NCI-H1105 (cell line): ENCODE data around the gene CDH13.

Experiments
- DNase-seq: peaks from one replicate; lab custom pipeline; 2025; lab: John Stamatoyannopoulos, UW

Gene CDH13

GRCh38 chr16:83356266-83356665, 729.5 kb downstream of the CDH13 start:
- peak; percentile 52 for DNase-seq

DNA sequence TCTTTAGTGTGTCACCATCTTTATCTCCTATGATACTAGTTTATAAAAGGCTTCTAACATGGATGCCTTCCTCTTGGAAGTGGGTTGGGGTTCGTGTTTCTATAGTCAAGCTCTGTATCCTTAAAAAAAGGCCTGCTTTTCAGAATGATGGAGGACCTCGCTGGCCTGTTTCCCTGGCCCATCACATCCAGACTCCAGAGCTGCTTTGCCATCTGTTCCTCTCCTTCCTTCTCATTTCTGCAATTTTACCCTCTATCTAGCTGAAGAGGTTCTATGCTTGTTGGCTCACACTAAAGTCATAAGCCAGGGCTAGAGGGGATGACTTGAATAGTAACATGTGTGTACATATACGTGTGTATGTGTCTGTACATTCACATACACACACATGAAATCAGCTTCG, 730.2 kb downstream of the CDH13 start:
- DNase-seq: no peak

DNA sequence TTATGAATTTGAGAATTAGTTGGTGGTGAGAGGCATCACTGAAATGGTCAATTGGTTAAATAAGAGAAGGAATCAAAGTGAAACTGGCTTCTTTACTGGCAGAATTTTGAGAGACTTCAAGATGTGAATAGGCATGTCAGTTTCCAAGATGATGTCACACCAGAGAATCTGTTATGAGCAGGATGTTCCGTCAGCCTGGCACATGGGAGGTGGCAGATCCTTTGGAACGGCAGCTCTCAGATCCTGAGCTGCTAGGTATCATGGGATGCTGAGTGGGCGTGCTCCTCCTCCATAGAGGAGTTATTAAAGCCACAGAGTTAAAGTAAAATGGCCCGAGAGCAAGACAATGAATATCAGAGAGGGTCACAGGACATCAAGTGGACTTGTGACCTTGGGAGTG, 736.8 kb downstream of the CDH13 start:
- no peak for DNase-seq

DNA sequence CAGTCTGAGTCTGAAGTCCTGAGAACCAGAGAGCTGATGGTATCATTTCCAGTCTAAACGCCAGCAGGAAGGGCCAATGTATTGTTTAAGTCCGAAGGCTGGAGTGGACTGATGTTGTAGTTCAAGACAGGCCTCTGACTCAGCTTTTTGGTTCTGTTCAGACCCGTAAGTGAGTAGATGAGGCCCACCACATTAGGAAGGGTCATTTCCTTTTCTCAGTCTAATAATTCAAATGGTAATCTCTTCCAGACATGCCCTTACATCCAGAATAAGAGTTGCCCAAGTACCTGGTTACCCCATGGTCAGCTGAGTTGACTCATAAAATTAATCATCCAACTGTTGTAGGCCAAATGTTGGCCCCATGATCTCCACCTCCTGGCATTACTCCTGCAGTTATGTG, 738.4 kb downstream of the CDH13 start:
- no peak for DNase-seq

GRCh38 chr16:83366228-83366627, 739.5 kb downstream of the CDH13 start:
- no peak for DNase-seq

DNA sequence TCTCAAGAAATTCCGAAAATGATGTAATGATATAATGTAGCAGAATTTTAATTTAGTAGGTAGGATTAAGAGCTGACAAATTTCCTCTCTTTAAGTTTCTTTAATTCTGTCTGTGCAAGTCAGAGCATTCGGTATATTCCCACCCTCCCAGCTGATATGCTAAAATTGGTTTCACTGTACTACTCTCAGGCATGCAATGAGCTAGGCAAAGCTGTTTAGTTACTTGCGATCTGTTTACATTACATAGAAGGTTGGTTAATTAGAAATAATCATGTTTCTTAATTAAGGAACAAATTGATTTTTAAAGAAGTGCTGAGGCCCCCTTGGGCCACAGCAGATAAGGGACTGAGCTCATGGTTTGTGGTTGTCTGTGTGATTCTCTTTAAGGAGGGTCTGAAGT, 748.2 kb downstream of the CDH13 start:
- DNase-seq: no peak

DNA sequence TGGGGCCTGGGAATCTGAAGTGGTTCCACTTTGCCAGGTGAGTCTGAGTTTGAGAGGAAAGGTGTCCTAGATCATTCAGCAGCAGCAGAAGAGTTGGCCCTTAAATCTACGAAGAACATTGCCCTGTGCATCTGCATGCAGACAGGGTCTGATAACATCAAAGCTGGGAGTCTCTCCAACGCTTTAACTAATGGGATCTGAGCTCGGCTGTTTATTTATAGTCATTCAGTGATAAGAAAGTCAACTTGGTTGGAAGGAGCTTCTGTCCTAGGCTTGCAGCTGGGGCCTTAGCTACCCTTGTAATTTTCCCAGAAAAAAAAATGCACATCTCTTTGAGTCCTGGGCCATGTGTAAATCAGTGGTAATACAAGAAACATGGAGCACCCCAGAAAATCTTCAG, 763.0 kb downstream of the CDH13 start:
- DNase-seq: no peak

GRCh38 chr16:83390759-83391158, 764.0 kb downstream of the CDH13 start:
- no peak for DNase-seq

GRCh38 chr16:83392743-83393142, 766.0 kb downstream of the CDH13 start:
- no peak for DNase-seq

GRCh38 chr16:83393196-83393981, 766.6 kb downstream of the CDH13 start:
- no peak for DNase-seq

DNA sequence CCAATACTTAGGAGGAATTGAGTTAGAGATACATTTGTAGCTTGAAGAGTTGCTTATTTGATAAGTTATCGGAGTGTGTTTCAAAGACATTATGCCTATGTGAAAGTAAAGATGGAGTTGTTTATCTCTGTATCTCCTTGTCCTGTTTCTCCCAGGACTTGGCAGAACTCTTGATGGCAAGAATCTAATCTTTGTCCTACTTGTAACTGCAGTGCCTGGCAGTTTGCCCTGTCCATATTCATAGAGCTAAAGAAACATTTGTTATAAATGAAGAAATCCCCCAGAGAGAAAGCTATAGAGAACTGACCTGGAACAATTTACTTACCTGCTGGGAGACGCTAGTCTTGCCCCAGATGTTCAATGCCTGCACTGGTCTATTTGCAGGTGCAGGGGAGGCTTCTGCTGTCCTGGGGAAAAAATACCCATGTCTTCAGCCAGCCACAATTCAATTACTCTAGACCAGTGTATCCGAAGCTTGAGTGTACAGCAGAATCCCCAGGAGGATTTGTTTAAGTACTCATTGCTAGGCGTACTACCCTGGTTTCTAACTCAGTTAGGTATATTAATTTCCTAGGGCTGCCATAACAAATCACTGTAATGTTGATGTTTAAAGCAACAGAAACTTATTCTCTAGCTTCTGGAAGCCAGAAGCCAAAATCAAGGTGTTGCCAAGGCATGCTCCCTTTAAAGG, 771.0 kb downstream of the CDH13 start:
- no peak for DNase-seq

DNA sequence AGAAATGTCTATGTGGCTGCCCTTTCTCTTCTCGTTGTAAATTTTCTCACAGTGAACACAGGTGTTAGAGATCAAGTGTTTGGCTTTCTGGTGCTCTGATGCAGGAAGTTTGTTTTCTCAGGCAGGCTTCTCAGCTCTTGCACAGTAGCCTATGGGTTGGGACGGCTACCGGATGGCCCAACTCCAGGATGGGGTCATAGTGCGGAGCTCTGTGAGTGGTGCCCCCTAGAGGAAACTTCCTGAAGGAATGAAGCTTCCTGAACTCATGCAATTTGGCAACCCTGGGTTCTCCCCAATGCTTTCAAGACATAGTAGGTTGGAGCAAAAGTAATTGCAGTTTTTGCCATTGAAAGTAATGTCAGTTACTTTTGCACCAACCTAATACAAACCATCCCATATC, 773.5 kb downstream of the CDH13 start:
- DNase-seq: no peak

DNA sequence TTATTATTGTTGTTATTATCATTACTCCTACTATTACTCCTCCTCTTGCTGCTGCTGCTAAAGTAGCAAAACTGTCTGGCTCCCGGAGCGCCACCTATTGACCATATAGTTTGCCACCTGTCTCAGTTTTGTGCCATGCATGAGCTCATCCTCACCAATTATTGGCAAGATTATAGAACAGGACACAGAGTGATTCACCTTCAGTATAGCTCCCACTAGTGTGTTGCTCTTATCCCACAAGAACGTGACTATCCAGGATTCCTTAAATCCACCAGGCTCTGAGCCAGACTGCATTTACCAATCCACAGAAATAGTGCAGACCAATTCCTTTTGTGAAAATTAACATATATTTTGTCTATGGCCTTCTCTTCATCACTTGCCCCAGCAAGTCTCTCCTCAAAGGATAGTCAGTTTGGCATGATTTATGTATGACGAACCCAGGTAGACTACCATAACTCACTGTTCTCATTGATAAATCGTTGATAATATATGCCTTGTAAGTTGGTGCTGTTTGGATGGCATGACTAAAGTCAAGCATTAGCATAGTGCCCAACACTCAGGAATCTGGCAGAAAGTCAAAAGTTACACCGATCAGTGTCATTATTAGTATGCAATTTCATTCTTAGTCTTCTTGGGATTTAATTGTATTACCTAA, 775.5 kb downstream of the CDH13 start:
- DNase-seq: no peak

DNA sequence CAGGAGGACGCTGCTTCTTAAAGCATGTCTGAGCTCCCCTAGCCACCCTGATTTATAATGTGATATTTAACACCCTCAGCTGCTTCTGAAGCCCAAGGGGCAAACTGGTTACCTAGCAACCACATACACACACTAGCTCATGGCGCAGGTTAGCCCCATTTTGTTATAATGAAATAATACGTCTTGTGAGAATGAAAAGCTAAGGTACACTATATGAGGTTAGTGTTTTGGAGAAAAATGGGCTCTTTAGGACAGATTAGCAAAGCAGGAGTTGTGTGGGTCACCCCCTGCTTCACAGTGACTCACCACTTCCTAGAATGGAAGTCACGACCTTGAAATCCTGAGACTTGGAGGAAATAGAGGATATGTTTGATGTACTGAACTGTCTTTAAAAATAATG, 776.2 kb downstream of the CDH13 start:
- peak; percentile 28 for DNase-seq

GRCh38 chr16:83403761-83404160, 777.0 kb downstream of the CDH13 start:
- no peak for DNase-seq

- DNase-seq: no peak
These were observed 777.5 kb downstream of the CDH13 start for GRCh38 chr16:83404261-83404660.

GRCh38 chr16:83407928-83408327, 781.2 kb downstream of the CDH13 start:
- DNase-seq: no peak

GRCh38 chr16:83409347-83409746, 782.6 kb downstream of the CDH13 start:
- no peak for DNase-seq

DNA sequence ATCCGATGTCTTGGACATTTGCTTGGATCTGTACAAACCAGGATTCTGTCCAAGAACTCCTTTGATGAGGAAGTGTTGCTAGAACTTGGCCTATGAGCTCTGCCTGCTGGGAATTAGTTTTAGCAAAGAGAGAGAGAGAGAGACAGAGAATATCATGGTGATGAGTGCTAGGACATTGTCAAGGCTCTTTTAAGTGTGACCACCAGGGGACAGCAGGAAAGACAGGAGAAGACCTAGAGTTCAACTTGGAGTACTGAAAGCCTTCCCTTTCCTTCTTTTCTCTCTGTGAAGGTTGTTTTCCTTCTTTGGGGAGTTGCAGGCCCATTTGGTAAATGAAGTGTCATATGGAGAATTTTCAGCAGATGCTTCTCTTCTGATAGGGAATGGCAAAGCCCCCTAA, 791.8 kb downstream of the CDH13 start:
- no peak for DNase-seq

GRCh38 chr16:83420206-83420760, 793.5 kb downstream of the CDH13 start:
- DNase-seq: no peak

GRCh38 chr16:83433201-83433600, 806.4 kb downstream of the CDH13 start:
- no peak for DNase-seq

GRCh38 chr16:83437036-83437435, 810.3 kb downstream of the CDH13 start:
- no peak for DNase-seq

- no peak for DNase-seq
These were observed 811.6 kb downstream of the CDH13 start for GRCh38 chr16:83438326-83438725.
